Right lobe of liver (tissue), 6 donors: ENCODE measurements around the gene ATP6V0D1. TPM values are rescaled to one million over a fixed set of nuclear protein-coding genes. Genes with fewer than 3 reads are reported as not detected.

Experiments used
- ATAC-seq, 4 donors: fragments of 200-7000 bp; cut with Tn5 transposase; one replicate each; pipeline ENCODE4 v1.9.1; 2020; ENCODE audit warnings: mild to moderate bottlenecking in 4 of 4, moderate library complexity in 4 of 4
- DNase-seq, 3 donors: peaks; one replicate each; pipeline ENCODE4 v3.0.0-alpha.2; 2020
- H3K27ac ChIP-seq, 3 donors: fragments of 200-600 bp; one replicate each; pipeline ENCODE4 v1.8.0; 2022
- H3K27me3 ChIP-seq, 2 donors: fragments of 200-600 bp; one replicate each; pipeline ENCODE4 v1.8.0; 2022
- H3K36me3 ChIP-seq, 4 donors: fragments of 200-600 bp; sonication (generic) in 1 of 4; one replicate each; pipeline versions ENCODE4 v1.5.1 to v1.8.0; 2017 to 2022; ENCODE audit warnings: control low read depth in 1 of 4
- H3K4me1 ChIP-seq, 4 donors: fragments of 200-600 bp; sonication (generic) in 1 of 4; one replicate each; pipeline versions ENCODE4 v1.5.1 to v1.8.0; 2017 to 2022; ENCODE audit warnings: control low read depth in 1 of 4
- H3K4me3 ChIP-seq, 3 donors: fragments of 200-600 bp; one replicate each; pipeline ENCODE4 v1.8.0; 2022
- H3K9me3 ChIP-seq, 4 donors: fragments of 200-600 bp; sonication (generic) in 1 of 4; one replicate each; pipeline versions ENCODE4 v1.5.1 to v1.8.0; 2017 to 2022; ENCODE audit warnings: control low read depth in 1 of 4
- POLR2A ChIP-seq: fragments of 450-650 bp; IDR thresholded peaks from one replicate; pipeline ENCODE4 v1.6.1; 2017; ENCODE audit warnings: antibody characterized with exemption, mild to moderate bottlenecking
- WGBS: methylation state at CpG from one replicate; pipeline ENCODE4 v1.1.6; 2018; ENCODE audit warnings: low coverage, low lambda C conversion rate; ENCODE audit not compliant: insufficient coverage; ENCODE audit errors: missing lambda C conversion rate; 5-methylcytosine and 5-hydroxymethylcytosine counted together
- intact Hi-C, 2 donors: fragments of 100-400 bp; cut with DNase I; formaldehyde crosslinking; loops; one replicate each; pipeline versions ENCODE4 v1.11.2 to v1.14.1; 2022
- total RNA-seq, 6 experiments: library from RNA; depleted of rRNA in 2 of 6; stranded (reverse); fragments of >200 nt in 2 of 6; fragmentation: NEBNext Ultra II Directional in 3 of 6; extraction: Animal tissue kit (Norgen Biotek cat#: 25700) in 3 of 6; gene quantifications; one replicate each; pipeline versions ENCODE4 v1.1.0 to v1.2.4, GENCODE V29; 2016 to 2023
- TF ChIP-seq, protein P1 (sequence below), 4 donors: fragments of 200-600 bp in 3 of 4; fragments of 450-650 bp in 1 of 4; IDR thresholded peaks; one replicate each; pipeline versions ENCODE4 v1.5.1 to v1.8.0; 2016 to 2022; ENCODE audit warnings: antibody characterized with exemption in 4 of 4, mild to moderate bottlenecking in 2 of 4
- donor health status: DM: no; HTN: yes; CAD: no.
- donor health status: DM: no; HTN: no; CAD: no.
- donor health status: DM: no; HTN: no; CAD: no.
- donor health status: DM: no; HTN: yes; CAD: no.
- donor health status: DM: no; HTN: yes; CAD: no.

The ATP6V0D1 gene
- total RNA-seq, 6 experiments from 2014 or later = 33.6 to 84.6 (median 47.0) TPM

- no peaks in the 10 kb centered on the region for H3K4me1 ChIP-seq
- H3K4me3 ChIP-seq = no peak overlapping the region
- TF ChIP-seq POLR2A = no peak
- TF ChIP-seq, protein P1, sequence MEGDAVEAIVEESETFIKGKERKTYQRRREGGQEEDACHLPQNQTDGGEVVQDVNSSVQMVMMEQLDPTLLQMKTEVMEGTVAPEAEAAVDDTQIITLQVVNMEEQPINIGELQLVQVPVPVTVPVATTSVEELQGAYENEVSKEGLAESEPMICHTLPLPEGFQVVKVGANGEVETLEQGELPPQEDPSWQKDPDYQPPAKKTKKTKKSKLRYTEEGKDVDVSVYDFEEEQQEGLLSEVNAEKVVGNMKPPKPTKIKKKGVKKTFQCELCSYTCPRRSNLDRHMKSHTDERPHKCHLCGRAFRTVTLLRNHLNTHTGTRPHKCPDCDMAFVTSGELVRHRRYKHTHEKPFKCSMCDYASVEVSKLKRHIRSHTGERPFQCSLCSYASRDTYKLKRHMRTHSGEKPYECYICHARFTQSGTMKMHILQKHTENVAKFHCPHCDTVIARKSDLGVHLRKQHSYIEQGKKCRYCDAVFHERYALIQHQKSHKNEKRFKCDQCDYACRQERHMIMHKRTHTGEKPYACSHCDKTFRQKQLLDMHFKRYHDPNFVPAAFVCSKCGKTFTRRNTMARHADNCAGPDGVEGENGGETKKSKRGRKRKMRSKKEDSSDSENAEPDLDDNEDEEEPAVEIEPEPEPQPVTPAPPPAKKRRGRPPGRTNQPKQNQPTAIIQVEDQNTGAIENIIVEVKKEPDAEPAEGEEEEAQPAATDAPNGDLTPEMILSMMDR (IDR thresholded peaks at IDR 0.05) = no peak
- no peak overlapping the region for H3K27ac ChIP-seq
- no peaks in the 10 kb centered on the region for H3K9me3 ChIP-seq
- intact Hi-C loops = loop anchor here in 1 of 2 donors (10.0 kb wide), 1 partner anchor 62 kb away; the partner anchor contains the start of genes AGRP and ATP6V0D1
- no peaks in the 10 kb centered on the region for H3K36me3 ChIP-seq
- 70% methylated on average over 5 of the region's 5 CpGs for WGBS
- H3K27me3 ChIP-seq = no peaks in the 10 kb centered on the region
- DNase-seq = no peak
- ATAC-seq = no peak
These were observed 57.9 kb downstream of the ATP6V0D1 start for GRCh38 chr16:67423015-67423414.

DNA sequence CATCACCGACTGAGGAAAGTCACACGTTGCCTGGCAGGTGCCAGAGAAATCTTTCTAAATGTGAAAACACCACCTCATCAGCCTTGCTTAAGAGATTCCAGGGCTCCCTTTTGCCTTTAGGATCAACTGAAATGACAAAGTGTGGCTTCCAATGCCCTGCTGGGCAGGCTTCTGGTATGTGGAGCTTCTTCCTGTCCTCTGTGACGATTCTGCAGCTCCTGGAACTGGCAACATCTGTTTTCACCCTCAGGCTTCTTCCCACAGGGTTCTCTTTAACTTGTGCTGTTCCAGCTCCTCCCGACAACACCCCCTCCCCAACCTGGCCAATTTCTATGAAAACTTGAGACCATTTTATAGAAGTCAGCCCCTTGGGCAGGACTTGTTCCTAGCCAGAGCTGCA lies 59.9 kb downstream of the ATP6V0D1 start:
- DNase-seq (no peak), ATAC-seq (no peak)
- Histone ChIP-seq H3K4me1 (peaks cover 0 to 8% (median 3%) of the 10 kb centered on the region in 4 donors), H3K36me3 (no peaks in the 10 kb centered on the region), H3K27me3 (no peaks in the 10 kb centered on the region), H3K4me3 (no peak overlapping the region), H3K27ac (no peak overlapping the region), H3K9me3 (no peaks in the 10 kb centered on the region)
- TF ChIP-seq, protein P1 (IDR thresholded peaks at IDR 0.05) = no peak
- no peak for TF ChIP-seq POLR2A
- intact Hi-C loops = loop anchor here in 1 of 2 donors (10.0 kb wide), 1 partner anchor 64 kb away; the partner anchor contains the start of genes AGRP and ATP6V0D1
- 80% methylated on average over 4 of the region's 4 CpGs for WGBS

DNA sequence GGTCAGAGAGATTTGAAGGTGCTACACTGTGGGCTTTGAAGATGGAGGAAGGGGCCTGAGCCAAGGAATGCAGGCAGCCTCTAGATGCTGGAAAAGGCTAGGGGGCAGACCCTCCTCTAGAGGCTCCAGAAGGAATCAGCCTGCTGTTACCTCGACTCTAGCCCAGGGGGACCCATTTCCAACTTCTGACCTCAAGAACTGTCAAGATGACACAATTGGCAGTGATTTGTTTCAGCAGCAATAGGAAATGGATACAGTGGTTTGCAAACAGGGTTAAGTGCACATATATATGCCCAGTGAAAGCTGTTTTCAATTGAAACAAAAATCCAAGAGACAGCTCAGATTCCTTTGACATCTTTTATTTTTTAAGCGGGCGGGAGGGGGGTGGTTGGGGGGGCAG lies 61.0 kb downstream of the ATP6V0D1 start:
- 74% methylated on average over 3 of the region's 3 CpGs for WGBS

DNA sequence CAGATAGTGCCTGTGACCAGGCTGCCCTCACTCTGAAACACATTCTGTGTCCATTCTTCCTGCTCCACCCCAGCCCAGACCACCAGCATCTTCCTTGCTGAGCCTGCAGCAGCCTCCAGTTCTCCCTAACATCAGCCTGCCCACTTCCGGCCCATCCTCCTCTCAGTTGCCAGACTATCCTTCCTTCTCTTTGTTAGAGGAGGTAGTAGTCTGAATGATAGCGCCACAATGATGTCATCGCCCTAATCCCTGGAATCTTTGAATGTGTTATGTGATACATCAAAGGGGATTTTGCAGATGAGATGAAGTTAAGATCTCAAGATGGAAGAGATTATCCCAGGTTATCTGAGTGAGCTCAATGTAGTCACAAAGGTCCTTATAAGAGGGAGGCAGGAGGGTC lies 61.5 kb downstream of the ATP6V0D1 start:
- ATAC-seq (no peak), DNase-seq (no peak)
- H3K27ac ChIP-seq = no peak overlapping the region
- H3K36me3 ChIP-seq = no peaks in the 10 kb centered on the region
- H3K9me3 ChIP-seq = no peaks in the 10 kb centered on the region
- H3K4me1 ChIP-seq = peaks cover 0 to 12% (median 5%) of the 10 kb centered on the region in 4 donors
- WGBS = 58% methylated on average over 3 of the region's 3 CpGs
- intact Hi-C loops = no loop called here
- no peak overlapping the region for H3K4me3 ChIP-seq
- H3K27me3 ChIP-seq = no peaks in the 10 kb centered on the region
- TF ChIP-seq, protein P1 (IDR thresholded peaks at IDR 0.05) = no peak
- TF ChIP-seq POLR2A = no peak

More for the DNA sequence above, 61.0 kb downstream of the ATP6V0D1 start:
- no peaks in the 10 kb centered on the region for H3K9me3 ChIP-seq
- H3K4me3 ChIP-seq = no peak overlapping the region
- intact Hi-C loops = loop anchor here in 1 of 2 donors (10.0 kb wide), 1 partner anchor 65 kb away; the partner anchor contains the start of genes AGRP and ATP6V0D1
- no peak for DNase-seq
- TF ChIP-seq, protein P1 (IDR thresholded peaks at IDR 0.05) = no peak
- no peak for TF ChIP-seq POLR2A
- H3K4me1 ChIP-seq = peaks cover 0 to 12% (median 5%) of the 10 kb centered on the region in 4 donors
- H3K36me3 ChIP-seq = no peaks in the 10 kb centered on the region
- no peak overlapping the region for H3K27ac ChIP-seq
- H3K27me3 ChIP-seq = no peaks in the 10 kb centered on the region
- no peak for ATAC-seq
